OCI-LY1 (cell line): ENCODE results near the gene RPL35.

Experiments
- H2AFZ ChIP-seq: fragments of 200-600 bp; sonication (generic), shearing (Covaris generic); 2 replicates; pipeline ENCODE4 v1.6.0; 2014; ENCODE audit warnings: antibody characterized with exemption, mild to moderate bottlenecking, low read length
- H3F3A ChIP-seq: fragments of 200-600 bp; sonication (generic), shearing (Covaris generic); 2 replicates; pipeline ENCODE4 v1.6.0; 2014; ENCODE audit warnings: mild to moderate bottlenecking, antibody characterized with exemption, low read length, moderate library complexity; ENCODE audit not compliant: insufficient read depth
- H3K27ac ChIP-seq: fragments of 200-600 bp; sonication (generic); 2 replicates; pipeline ENCODE4 v1.5.1; 2014; ENCODE audit warnings: low read length, mixed run types, mild to moderate bottlenecking, low read depth; ENCODE audit not compliant: poor library complexity, severe bottlenecking
- H3K27me3 ChIP-seq: fragments of 200-600 bp; sonication (generic); 2 replicates; pipeline ENCODE4 v1.6.0; 2014; ENCODE audit warnings: antibody characterized with exemption, mild to moderate bottlenecking, low read length, moderate library complexity; ENCODE audit not compliant: insufficient read depth
- H3K36me3 ChIP-seq: fragments of 200-600 bp; sonication (generic); 2 replicates; pipeline ENCODE4 v1.6.1; 2014; ENCODE audit warnings: mild to moderate bottlenecking, antibody characterized with exemption, low read length, moderate library complexity, mixed read lengths; ENCODE audit not compliant: insufficient read depth
- H3K4me1 ChIP-seq: fragments of 200-600 bp; sonication (generic); 2 replicates; pipeline ENCODE4 v1.5.1; 2014; ENCODE audit warnings: mild to moderate bottlenecking, low read length, moderate library complexity; ENCODE audit not compliant: insufficient read depth, severe bottlenecking
- H3K4me2 ChIP-seq: fragments of 200-600 bp; sonication (generic), shearing (Covaris generic); 2 replicates; pipeline ENCODE4 v1.6.1; 2014; ENCODE audit warnings: low read length
- H3K4me3 ChIP-seq: fragments of 200-600 bp; sonication (generic); 2 replicates; pipeline ENCODE4 v1.5.1; 2014; ENCODE audit warnings: low read length, low read depth, mild to moderate bottlenecking, mixed read lengths; ENCODE audit not compliant: poor library complexity, severe bottlenecking
- H3K79me2 ChIP-seq: fragments of 200-600 bp; shearing (Covaris generic); 2 replicates; pipeline ENCODE4 v1.6.1; 2016; ENCODE audit warnings: mixed run types, low read length, mixed read lengths; ENCODE audit not compliant: insufficient read depth
- H3K9ac ChIP-seq: fragments of 200-600 bp; sonication (generic), shearing (Covaris generic); 2 replicates; pipeline ENCODE4 v1.6.1; 2014; ENCODE audit warnings: mild to moderate bottlenecking, low read length, mixed read lengths
- H3K9me2 ChIP-seq: fragments of 200-600 bp; sonication (generic), shearing (Covaris generic); 2 replicates; pipeline ENCODE4 v1.6.1; 2014; ENCODE audit warnings: low read depth, mild to moderate bottlenecking, low read length, mixed read lengths
- H3K9me3 ChIP-seq: fragments of 200-600 bp; shearing (Covaris generic); 2 replicates; pipeline ENCODE4 v1.6.1; 2014; ENCODE audit warnings: low read length, mixed read lengths
- H4K20me1 ChIP-seq: fragments of 200-600 bp; sonication (generic), shearing (Covaris generic); 2 replicates; pipeline ENCODE4 v1.6.0; 2016; ENCODE audit warnings: mild to moderate bottlenecking, low read length; ENCODE audit not compliant: insufficient read depth
- CTCF ChIP-seq: fragments of 200-600 bp; sonication (generic), shearing (Covaris generic); IDR thresholded peaks from 2 replicates; pipeline ENCODE4 v1.5.1; 2017; ENCODE audit warnings: mild to moderate bottlenecking, antibody characterized with exemption, low read length, moderate library complexity, mixed read lengths
- EZH2 ChIP-seq: fragments of 200-600 bp; sonication (generic), shearing (Covaris generic); IDR thresholded peaks from 2 replicates; pipeline ENCODE4 v1.8.0; 2017; ENCODE audit warnings: borderline replicate concordance, mixed run types, mild to moderate bottlenecking, antibody characterized with exemption, low read length, moderate library complexity, mixed read lengths

The RPL35 gene

GRCh38 chr9:124885551-124885950 lies 23.8 kb upstream of the RPL35 start:
- Histone ChIP-seq H3K27ac (no peak overlapping the region), H3K9ac (no peak overlapping the region), H3K4me2 (no peak overlapping the region), H3F3A (no peaks in the 10 kb centered on the region), H3K9me2 (no peaks in the 10 kb centered on the region), H4K20me1 (no peaks in the 10 kb centered on the region), H3K27me3 (no peaks in the 10 kb centered on the region), H3K4me1 (peaks cover 9% of the 10 kb centered on the region), H3K79me2 (no peaks in the 10 kb centered on the region), H3K36me3 (peaks cover 67% of the 10 kb centered on the region; the same call in 1 of the 2 replicates), H3K9me3 (no peaks in the 10 kb centered on the region), H2AFZ (no peak overlapping the region), H3K4me3 (no peak overlapping the region)
- no peak for TF ChIP-seq CTCF
- no peak for TF ChIP-seq EZH2

- H3K4me1 ChIP-seq = peaks cover 17% of the 10 kb centered on the region
- H3K4me2 ChIP-seq = no peak overlapping the region
- no peak overlapping the region for H3K9ac ChIP-seq
- no peaks in the 10 kb centered on the region for H3K27me3 ChIP-seq
- peaks cover 65% of the 10 kb centered on the region; the same call in 1 of the 2 replicates for H3K36me3 ChIP-seq
- H3K9me3 ChIP-seq = no peaks in the 10 kb centered on the region
- H3K4me3 ChIP-seq = no peak overlapping the region
- H3K27ac ChIP-seq = no peak overlapping the region
- no peaks in the 10 kb centered on the region for H3K9me2 ChIP-seq
- no peak overlapping the region for H2AFZ ChIP-seq
- no peaks in the 10 kb centered on the region for H3K79me2 ChIP-seq
- TF ChIP-seq CTCF = no peak
- no peak for TF ChIP-seq EZH2
- no peaks in the 10 kb centered on the region for H4K20me1 ChIP-seq
- no peaks in the 10 kb centered on the region for H3F3A ChIP-seq
Observed at GRCh38 chr9:124884376-124884775, 22.6 kb upstream of the RPL35 start.

DNA sequence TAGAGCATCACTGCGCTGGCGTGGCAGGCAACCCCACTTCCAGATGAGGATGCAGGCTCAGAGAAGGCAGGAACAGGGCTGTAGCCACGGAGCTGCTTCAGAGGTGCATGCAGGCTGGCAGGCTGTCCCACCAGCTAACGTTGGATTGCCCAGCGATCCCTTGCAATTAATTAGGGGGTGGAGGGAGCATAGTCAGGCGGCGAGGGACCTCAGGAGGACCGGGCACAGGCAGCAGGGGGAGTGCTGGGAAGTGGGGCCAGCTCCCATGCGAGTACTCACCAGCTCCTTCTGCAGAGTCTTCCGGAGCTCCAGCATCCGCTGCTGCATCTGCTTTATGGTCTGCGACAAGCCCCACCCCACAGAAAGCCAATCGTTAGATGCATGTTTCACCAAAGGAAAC lies 20.5 kb upstream of the RPL35 start:
- Histone ChIP-seq H3F3A (no peaks in the 10 kb centered on the region), H3K9me3 (no peaks in the 10 kb centered on the region), H3K4me2 (no peak overlapping the region), H3K9me2 (no peaks in the 10 kb centered on the region), H4K20me1 (no peaks in the 10 kb centered on the region), H3K27ac (no peak overlapping the region), H3K36me3 (peaks cover 69% of the 10 kb centered on the region), H2AFZ (no peak overlapping the region), H3K9ac (no peak overlapping the region), H3K4me1 (peaks cover 17% of the 10 kb centered on the region), H3K27me3 (no peaks in the 10 kb centered on the region), H3K79me2 (no peaks in the 10 kb centered on the region), H3K4me3 (no peak overlapping the region)
- TF ChIP-seq CTCF (no peak), EZH2 (no peak)
